Activated CD8-positive, alpha-beta memory T cell treated with anti-CD3 and anti-CD28 coated beads for 48 hours (primary cell): ENCODE results near the gene TRIM41.
A peak's percentile ranks its signal among the peaks of the same experiment; 100 is the strongest.
"Not testable (repeated sequence)": the region's sequence is repeated elsewhere in the genome, so short reads cannot be mapped to it uniquely, and the experiment has no call there.

Experiments
- DNase-seq, 3 experiments: peaks; one replicate each; pipeline ENCODE4 v3.0.0-alpha.2; 2020; ENCODE audit warnings: low read depth in 2 of 3, low spot score in 2 of 3

TRIM41 gene

GRCh38 chr5:181246276-181247049 lies 23.4 kb downstream of the TRIM41 start:
- DNase-seq, result peak in 1 of 3 experiments; percentile 76

GRCh38 chr5:181248277-181248676 lies 25.2 kb downstream of the TRIM41 start:
- no peak for DNase-seq

- no peak for DNase-seq
Measured at GRCh38 chr5:181255276-181255675, 32.2 kb downstream of the TRIM41 start.

GRCh38 chr5:181255836-181256578 lies 32.9 kb downstream of the TRIM41 start:
- DNase-seq, result no peak

- no peak for DNase-seq
Measured at GRCh38 chr5:181258576-181258975, 35.5 kb downstream of the TRIM41 start.

- no peak for DNase-seq
Measured at GRCh38 chr5:181259283-181259682, 36.2 kb downstream of the TRIM41 start.

GRCh38 chr5:181259974-181260719 lies 37.1 kb downstream of the TRIM41 start:
- DNase-seq, result no peak

GRCh38 chr5:181260720-181261319 lies 37.7 kb downstream of the TRIM41 start, which contains the start of gene TRIM52:
Gene TRIM52 (minus strand): TSS chr5:181261143. CDS start chr5:181260813, 330 bp downstream.
- DNase-seq, result peak; percentile 73 to 84 (median 80)

- no peak for DNase-seq
Measured at GRCh38 chr5:181261320-181262049, 38.4 kb downstream of the TRIM41 start.

- no peak for DNase-seq
Measured at GRCh38 chr5:181263633-181264032, 40.6 kb downstream of the TRIM41 start.

GRCh38 chr5:181265092-181265671 lies 42.1 kb downstream of the TRIM41 start:
- no peak for DNase-seq

GRCh38 chr5:181267291-181267904 lies 44.3 kb downstream of the TRIM41 start:
- DNase-seq, result not testable (repeated sequence)

GRCh38 chr5:181267907-181268306 lies 44.8 kb downstream of the TRIM41 start:
- DNase-seq, result not testable (repeated sequence)

GRCh38 chr5:181271081-181271480 lies 48.0 kb downstream of the TRIM41 start:
- DNase-seq, result no peak

GRCh38 chr5:181273433-181273744 lies 50.3 kb downstream of the TRIM41 start:
- not testable (repeated sequence) for DNase-seq

- no peak for DNase-seq
Measured at GRCh38 chr5:181280251-181280762, 57.2 kb downstream of the TRIM41 start.

- no peak for DNase-seq
Measured at GRCh38 chr5:181281077-181281983, 58.2 kb downstream of the TRIM41 start.

GRCh38 chr5:181281984-181282316 lies 58.9 kb downstream of the TRIM41 start:
- no peak for DNase-seq

- DNase-seq, result not testable (repeated sequence)
Measured at GRCh38 chr5:181282415-181282814, 59.3 kb downstream of the TRIM41 start.
